ENCODE measurements around the gene MVD. TPM values are rescaled to one million over a fixed set of nuclear protein-coding genes. Genes with fewer than 3 reads are reported as not detected.

Gene MVD
- total RNA-seq, 1 experiment from 2014 or later = 141 TPM

DNA sequence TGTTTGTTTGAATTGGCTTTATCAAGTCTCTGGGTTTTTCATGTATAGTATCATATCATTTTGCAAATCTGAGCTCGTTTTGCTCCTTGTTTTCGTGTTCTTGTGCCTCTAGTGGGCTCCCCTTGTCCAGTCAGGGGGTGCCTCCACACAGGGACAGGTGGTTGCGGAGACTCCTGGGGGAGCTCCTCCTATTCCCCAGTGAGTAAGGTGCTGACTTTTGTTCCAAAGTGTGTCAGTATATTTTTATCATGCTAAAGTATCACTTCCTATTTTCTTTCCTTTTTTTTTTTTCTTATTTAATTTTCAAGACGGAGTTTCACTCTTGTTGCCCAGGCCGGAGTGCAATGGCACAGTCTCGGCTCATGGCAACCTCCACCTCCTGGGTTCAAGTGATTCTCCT, 54.8 kb downstream of the MVD start:
- Histone ChIP-seq H3K4me1 (no peaks in the 10 kb centered on the region), H3K4me3 (ENCODE audit: low read depth, low read length) (no peak overlapping the region), H3K9me3 (no peaks in the 10 kb centered on the region), H3K27me3 (replicated peaks; ENCODE audit: control insufficient read depth, insufficient read depth, low read length) (no peaks in the 10 kb centered on the region), H3K36me3 (ENCODE audit: control insufficient read depth, insufficient read depth, low read length) (no peaks in the 10 kb centered on the region)
- Mint-ChIP-seq H3K27me3 (ENCODE audit: insufficient read depth, unreplicated experiment) (no peaks in the 10 kb centered on the region), H3K36me3 (ENCODE audit: insufficient read depth, unreplicated experiment) (peaks cover 72% of the 10 kb centered on the region), H3K9me3 (ENCODE audit: unreplicated experiment) (no peaks in the 10 kb centered on the region), H3K4me1 (ENCODE audit: low read depth, unreplicated experiment) (no peaks in the 10 kb centered on the region), H3K4me3 (ENCODE audit: unreplicated experiment) (no peak overlapping the region), H3K27ac (ENCODE audit: unreplicated experiment) (no peak overlapping the region)
- POLR2A ChIA-PET = no interaction called here
- intact Hi-C loops (cut with micrococcal nuclease; ENCODE audit: unreplicated experiment) = no loop called here
- TF ChIP-seq, protein P1, sequence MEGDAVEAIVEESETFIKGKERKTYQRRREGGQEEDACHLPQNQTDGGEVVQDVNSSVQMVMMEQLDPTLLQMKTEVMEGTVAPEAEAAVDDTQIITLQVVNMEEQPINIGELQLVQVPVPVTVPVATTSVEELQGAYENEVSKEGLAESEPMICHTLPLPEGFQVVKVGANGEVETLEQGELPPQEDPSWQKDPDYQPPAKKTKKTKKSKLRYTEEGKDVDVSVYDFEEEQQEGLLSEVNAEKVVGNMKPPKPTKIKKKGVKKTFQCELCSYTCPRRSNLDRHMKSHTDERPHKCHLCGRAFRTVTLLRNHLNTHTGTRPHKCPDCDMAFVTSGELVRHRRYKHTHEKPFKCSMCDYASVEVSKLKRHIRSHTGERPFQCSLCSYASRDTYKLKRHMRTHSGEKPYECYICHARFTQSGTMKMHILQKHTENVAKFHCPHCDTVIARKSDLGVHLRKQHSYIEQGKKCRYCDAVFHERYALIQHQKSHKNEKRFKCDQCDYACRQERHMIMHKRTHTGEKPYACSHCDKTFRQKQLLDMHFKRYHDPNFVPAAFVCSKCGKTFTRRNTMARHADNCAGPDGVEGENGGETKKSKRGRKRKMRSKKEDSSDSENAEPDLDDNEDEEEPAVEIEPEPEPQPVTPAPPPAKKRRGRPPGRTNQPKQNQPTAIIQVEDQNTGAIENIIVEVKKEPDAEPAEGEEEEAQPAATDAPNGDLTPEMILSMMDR (IDR thresholded peaks at IDR 0.05; ENCODE audit: insufficient read depth in 1 of 2, low read depth in 1 of 2, low read length in 1 of 2, severe bottlenecking in 1 of 2, unreplicated experiment in 1 of 2) = no peak
- no peak for DNase-seq
- CTCF ChIA-PET = no interaction called here
- BruUV-seq (replicated peaks) = no TSS peak

DNA sequence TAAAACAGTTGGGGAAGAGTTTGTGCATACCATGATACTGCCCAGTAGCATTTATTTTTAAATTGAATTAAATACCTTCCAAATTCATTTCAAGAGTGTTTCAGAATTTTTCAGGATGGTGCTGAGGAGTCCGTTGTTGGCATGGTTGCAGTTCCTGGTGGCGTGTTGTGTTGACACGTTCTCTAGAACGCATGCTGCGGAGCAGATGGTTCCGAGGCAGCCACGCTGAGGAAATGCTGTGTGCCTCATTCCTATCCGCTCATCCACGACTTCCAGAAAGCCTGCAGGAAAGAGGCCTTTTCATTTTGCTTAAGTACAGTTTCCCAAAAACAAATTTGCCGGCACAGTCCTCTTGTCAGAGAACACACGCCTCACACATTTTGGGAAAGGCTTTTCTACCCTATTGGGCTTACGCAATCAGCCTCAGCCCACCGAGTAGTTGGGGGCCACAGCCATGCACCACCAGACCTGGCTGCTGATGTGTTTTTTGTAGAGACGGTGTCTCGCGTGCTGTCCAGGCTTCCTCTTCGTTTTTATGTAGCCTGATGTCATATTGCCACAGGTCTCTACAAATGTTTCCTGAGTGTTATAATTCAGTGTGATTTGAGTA, 56.6 kb downstream of the MVD start:
- Mint-ChIP-seq H3K4me1 (ENCODE audit: low read depth, unreplicated experiment) (no peaks in the 10 kb centered on the region), H3K4me3 (ENCODE audit: unreplicated experiment) (no peak overlapping the region), H3K27ac (ENCODE audit: unreplicated experiment) (no peak overlapping the region), H3K36me3 (ENCODE audit: insufficient read depth, unreplicated experiment) (peaks cover 84% of the 10 kb centered on the region), H3K27me3 (ENCODE audit: insufficient read depth, unreplicated experiment) (no peaks in the 10 kb centered on the region), H3K9me3 (ENCODE audit: unreplicated experiment) (no peaks in the 10 kb centered on the region)
- H3K4me1 ChIP-seq = no peaks in the 10 kb centered on the region
- ChIA-PET CTCF (no interaction called here), POLR2A (no interaction called here)
- intact Hi-C loops (cut with micrococcal nuclease; ENCODE audit: unreplicated experiment) = no loop called here
- no peaks in the 10 kb centered on the region for H3K9me3 ChIP-seq
- H3K36me3 ChIP-seq (ENCODE audit: control insufficient read depth, insufficient read depth, low read length) = peaks cover 2% of the 10 kb centered on the region; the same call in 1 of the 2 replicates
- no peaks in the 10 kb centered on the region for H3K27me3 ChIP-seq (replicated peaks; ENCODE audit: control insufficient read depth, insufficient read depth, low read length)
- TF ChIP-seq, protein P1 (IDR thresholded peaks at IDR 0.05; ENCODE audit: insufficient read depth in 1 of 2, low read depth in 1 of 2, low read length in 1 of 2, severe bottlenecking in 1 of 2, unreplicated experiment in 1 of 2) = no peak
- no peak for DNase-seq
- no peak overlapping the region for H3K4me3 ChIP-seq (ENCODE audit: low read depth, low read length)
- no TSS peak for BruUV-seq (replicated peaks)

DNA sequence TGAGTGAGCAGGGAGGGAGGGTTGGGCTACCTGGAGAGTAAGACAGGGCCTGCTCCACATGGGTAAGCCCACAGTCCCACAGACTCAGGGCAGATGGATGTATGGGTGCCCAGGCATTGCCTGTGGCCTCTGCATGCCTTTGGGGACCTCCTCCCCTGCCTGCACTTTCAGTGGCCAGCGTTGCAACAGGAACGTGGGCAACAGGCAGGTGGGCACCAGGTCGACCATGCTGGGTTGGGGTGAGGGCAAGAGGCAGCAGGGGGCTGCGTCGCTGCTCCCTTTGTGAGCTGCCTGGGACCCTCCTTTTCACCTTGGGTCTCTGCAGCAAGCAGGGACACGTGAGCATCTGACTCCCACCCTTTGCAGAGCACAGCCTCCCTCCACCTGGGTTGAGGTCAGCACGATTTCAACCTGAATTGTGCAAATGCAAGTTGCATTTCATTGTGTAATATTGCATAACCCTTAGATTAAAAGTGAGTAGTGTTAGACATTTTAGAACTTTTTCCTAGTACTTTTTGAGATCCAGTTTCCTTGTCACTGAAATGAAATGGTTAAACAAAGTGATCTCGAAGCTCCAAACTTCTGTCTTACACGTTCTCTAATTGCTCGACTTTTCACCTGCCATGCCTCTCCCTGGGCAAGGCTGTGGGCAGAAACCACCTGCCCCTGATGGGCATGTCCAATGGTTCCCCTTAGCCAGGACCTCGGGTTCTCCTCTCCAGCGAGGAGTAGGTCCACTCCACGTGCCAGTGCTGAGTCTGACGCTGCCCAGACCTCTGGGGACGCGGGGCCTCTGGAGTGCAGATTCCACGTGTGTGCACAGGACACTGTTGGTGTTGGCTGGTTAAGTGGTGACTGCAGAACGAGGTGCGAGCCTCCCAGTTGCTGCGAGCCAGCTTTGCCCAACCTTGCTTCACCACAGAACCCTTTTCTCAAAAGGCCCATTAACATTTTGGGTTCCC, 57.4 kb downstream of the MVD start:
- H3K27me3 Mint-ChIP-seq (ENCODE audit: insufficient read depth, unreplicated experiment) = no peaks in the 10 kb centered on the region
- peaks cover 2% of the 10 kb centered on the region; the same call in 1 of the 2 replicates for H3K36me3 ChIP-seq (ENCODE audit: control insufficient read depth, insufficient read depth, low read length)
- no peak overlapping the region for H3K4me3 ChIP-seq (ENCODE audit: low read depth, low read length)
- H3K9me3 ChIP-seq = no peaks in the 10 kb centered on the region
- POLR2A ChIA-PET = no interaction called here
- TF ChIP-seq, protein P1 (IDR thresholded peaks at IDR 0.05; ENCODE audit: insufficient read depth in 1 of 2, low read depth in 1 of 2, low read length in 1 of 2, severe bottlenecking in 1 of 2, unreplicated experiment in 1 of 2) = no peak
- H3K27me3 ChIP-seq (replicated peaks; ENCODE audit: control insufficient read depth, insufficient read depth, low read length) = no peaks in the 10 kb centered on the region
- H3K4me1 Mint-ChIP-seq (ENCODE audit: low read depth, unreplicated experiment) = no peaks in the 10 kb centered on the region
- H3K9me3 Mint-ChIP-seq (ENCODE audit: unreplicated experiment) = no peaks in the 10 kb centered on the region
- DNase-seq = no peak
- CTCF ChIA-PET = no interaction called here
- BruUV-seq (replicated peaks) = no TSS peak
- peaks cover 84% of the 10 kb centered on the region for H3K36me3 Mint-ChIP-seq (ENCODE audit: insufficient read depth, unreplicated experiment)
- no peak overlapping the region for H3K27ac Mint-ChIP-seq (ENCODE audit: unreplicated experiment)
- no peak overlapping the region for H3K4me3 Mint-ChIP-seq (ENCODE audit: unreplicated experiment)
- no peaks in the 10 kb centered on the region for H3K4me1 ChIP-seq
- intact Hi-C loops (cut with micrococcal nuclease; ENCODE audit: unreplicated experiment) = no loop called here

All from Caco-2 (cell line).